HepG2 (cell line): ENCODE data around the gene SYS1. TPM values are rescaled to one million over a fixed set of nuclear protein-coding genes. Genes with fewer than 3 reads are reported as not detected.

Experiments
- CBX1 ChIP-seq: IDR thresholded peaks from one replicate; pipeline ENCODE4 v1.6.1; 2016; ENCODE audit warnings: antibody characterized with exemption, low read depth
- DR1 ChIP-seq: sonication (generic); formaldehyde crosslinking; IDR thresholded peaks from 2 replicates; pipeline ENCODE4 v1.8.0; 2021; ENCODE audit warnings: mild to moderate bottlenecking, missing genetic modification reagents, inconsistent platforms
- GATAD1 ChIP-seq: IDR thresholded peaks from 2 replicates; pipeline ENCODE4 v1.6.1; 2016; ENCODE audit warnings: missing genetic modification reagents, missing compliant biosample characterization
- KLF9 ChIP-seq: IDR thresholded peaks from 2 replicates; pipeline ENCODE4 v1.6.1; 2016; ENCODE audit warnings: low read depth
- PHF5A ChIP-seq: IDR thresholded peaks from one replicate; pipeline ENCODE4 v1.6.1; 2018; ENCODE audit warnings: low read depth, missing genetic modification reagents; ENCODE audit not compliant: unreplicated experiment
- RFX5 ChIP-seq: IDR thresholded peaks from 2 replicates; pipeline ENCODE4 v1.6.1; 2011; ENCODE audit warnings: low read depth, low read length, improper control_type of control experiment
- SKI ChIP-seq: fragments of 450-650 bp; IDR thresholded peaks from one replicate; pipeline ENCODE4 v1.6.1; 2018; ENCODE audit warnings: mild to moderate bottlenecking; ENCODE audit not compliant: partially characterized antibody
- SMC3 ChIP-seq: IDR thresholded peaks from 2 replicates; pipeline ENCODE4 v1.6.1; 2011; ENCODE audit warnings: low read length, improper control_type of control experiment
- TBX3 ChIP-seq: fragments of 450-650 bp; IDR thresholded peaks from 2 replicates; pipeline ENCODE4 v1.6.1; 2017; ENCODE audit warnings: antibody characterized with exemption, mild to moderate bottlenecking, inconsistent platforms, borderline replicate concordance
- TOE1 ChIP-seq: sonication (generic); formaldehyde crosslinking; IDR thresholded peaks from 2 replicates; pipeline ENCODE4 v1.4.0; 2020; ENCODE audit warnings: mild to moderate bottlenecking, missing genetic modification reagents
- XRCC5 ChIP-seq: fragments of 200-400 bp; formaldehyde crosslinking; optimal IDR thresholded peaks from 2 replicates; pipeline ENCODE3; 2017; ENCODE audit warnings: mild to moderate bottlenecking, low read length
- ZBTB7B ChIP-seq: sonication (generic); formaldehyde crosslinking; IDR thresholded peaks from 2 replicates; pipeline ENCODE4 v1.4.0; 2020; ENCODE audit warnings: missing genetic modification reagents
- ZFP36L2 ChIP-seq: sonication (generic); formaldehyde crosslinking; IDR thresholded peaks from 2 replicates; pipeline ENCODE4 v1.4.0; 2020; ENCODE audit warnings: missing genetic modification reagents
- ZFY ChIP-seq: sonication (generic); formaldehyde crosslinking; IDR thresholded peaks from 2 replicates; pipeline ENCODE4 v1.4.0; 2020; ENCODE audit warnings: missing genetic modification reagents
- ZNF225 ChIP-seq: sonication (generic); formaldehyde crosslinking; IDR thresholded peaks from 2 replicates; pipeline ENCODE4 v1.4.0; 2020; ENCODE audit warnings: mild to moderate bottlenecking, missing genetic modification reagents
- ZNF3 ChIP-seq: IDR thresholded peaks from 2 replicates; pipeline ENCODE4 v1.7.0; 2017; ENCODE audit warnings: inconsistent platforms
- ZNF317 ChIP-seq: sonication (generic); formaldehyde crosslinking; IDR thresholded peaks from 2 replicates; pipeline ENCODE4 v1.5.0; 2020; ENCODE audit warnings: mild to moderate bottlenecking, missing genetic modification reagents
- ZNF891 ChIP-seq: sonication (generic); formaldehyde crosslinking; IDR thresholded peaks from 2 replicates; pipeline ENCODE4 v1.5.0; 2020; ENCODE audit warnings: mild to moderate bottlenecking, missing genetic modification reagents
- polyA plus RNA-seq, 8 experiments: library from polyadenylated mRNA; depleted of rRNA in 3 of 8; stranded (reverse) in 7 of 8; unstranded in 1 of 8; fragments of >200 nt; fragmentation: Illumina TruSeq in 4 of 8; extraction: Trizol in 4 of 8; gene quantifications; 2 replicates each; pipeline versions ENCODE4 v1.2.1 to v1.2.3, GENCODE V29; 2011 to 2016; ENCODE audit warnings: low read depth in 4 of 8, missing spikeins in 1 of 8, mixed read lengths in 1 of 8; ENCODE audit not compliant: insufficient read depth in 1 of 8
- total RNA-seq, 5 experiments: library from RNA; depleted of rRNA; stranded (reverse); fragments of >200 nt; fragmentation: Illumina TruSeq; extraction: Trizol; gene quantifications; 2 replicates each; pipeline ENCODE4 v1.2.3, GENCODE V29; 2016; ENCODE audit warnings: low read depth in 1 of 5
- TF ChIP-seq, protein P1 (sequence below): sonication (generic); formaldehyde crosslinking; IDR thresholded peaks from 2 replicates; pipeline ENCODE4 v1.4.0; 2020; ENCODE audit warnings: missing genetic modification reagents, mild to moderate bottlenecking, borderline replicate concordance
- TF ChIP-seq, protein P2 (sequence below): sonication (generic); formaldehyde crosslinking; IDR thresholded peaks from 2 replicates; pipeline ENCODE4 v1.9.0; 2021; ENCODE audit warnings: missing genetic modification reagents, borderline replicate concordance
- TF ChIP-seq, protein P3 (sequence below): sonication (generic); formaldehyde crosslinking; conservative IDR thresholded peaks from 2 replicates; pipeline ENCODE4 v1.8.0; 2022; ENCODE audit warnings: low read depth, missing genetic modification reagents
- TF ChIP-seq, protein P4 (sequence below): IDR thresholded peaks from 2 replicates; pipeline ENCODE4 v1.6.1; 2016; ENCODE audit warnings: low read depth, control low read depth
- TF ChIP-seq, protein P5 (sequence below): IDR thresholded peaks from 2 replicates; pipeline ENCODE4 v1.6.1; 2016; ENCODE audit warnings: missing biosample characterization, missing genetic modification reagents, low read depth

The SYS1 gene
- total and polyA plus RNA-seq, 2 of the 13 experiments (the other 11 are each of a cell fraction or from before 2014, with no cell fraction given): 38.3 to 65.6 TPM

DNA sequence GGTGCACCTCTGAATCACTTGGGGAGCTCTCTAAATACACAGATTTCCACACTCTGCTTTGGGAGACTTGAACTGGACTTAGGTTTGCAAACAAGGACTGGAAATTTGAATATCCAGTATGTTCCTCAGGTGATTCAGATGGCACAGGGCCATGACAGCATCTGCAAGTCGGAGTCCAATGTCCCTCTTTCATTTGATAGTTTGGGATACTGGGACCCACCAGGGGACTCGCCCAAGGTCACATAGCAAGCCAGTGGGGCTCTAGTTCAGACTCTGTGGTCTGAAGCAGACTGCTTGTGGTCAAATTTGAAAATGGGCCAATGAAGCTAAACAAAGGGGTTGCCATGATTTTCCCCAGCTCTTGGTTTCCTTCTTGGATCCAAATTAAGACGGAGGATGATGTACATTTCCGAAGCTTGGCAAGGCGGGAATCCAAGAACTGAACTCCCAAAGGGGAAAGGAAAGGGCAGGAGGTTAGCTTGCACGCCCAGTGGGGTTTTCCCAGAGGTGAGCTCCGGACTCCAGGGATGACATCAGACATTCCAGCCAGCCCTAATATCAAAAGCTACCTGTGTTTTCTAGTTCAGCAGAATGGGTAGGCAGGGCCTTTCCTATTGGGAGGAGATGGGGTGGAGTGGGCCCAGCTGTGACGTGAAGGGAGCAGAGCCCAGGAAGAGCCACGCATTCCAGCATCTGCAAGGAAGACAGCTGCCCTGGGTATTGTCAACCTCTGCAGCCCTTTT, 3.4 kb upstream of the SYS1 start (continued):
- TF ChIP-seq, protein P1, sequence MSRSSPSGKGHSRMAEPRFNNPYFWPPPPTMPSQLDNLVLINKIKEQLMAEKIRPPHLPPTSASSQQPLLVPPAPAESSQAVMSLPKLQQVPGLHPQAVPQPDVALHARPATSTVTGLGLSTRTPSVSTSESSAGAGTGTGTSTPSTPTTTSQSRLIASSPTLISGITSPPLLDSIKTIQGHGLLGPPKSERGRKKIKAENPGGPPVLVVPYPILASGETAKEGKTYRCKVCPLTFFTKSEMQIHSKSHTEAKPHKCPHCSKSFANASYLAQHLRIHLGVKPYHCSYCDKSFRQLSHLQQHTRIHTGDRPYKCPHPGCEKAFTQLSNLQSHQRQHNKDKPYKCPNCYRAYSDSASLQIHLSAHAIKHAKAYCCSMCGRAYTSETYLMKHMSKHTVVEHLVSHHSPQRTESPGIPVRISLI (CRISPR knock-in tag): no peak
- TF ChIP-seq RFX5 (no peak), SMC3 (no peak), GATAD1 (CRISPR knock-in tag) (no peak), CBX1 (no peak), XRCC5 (no peak), ZNF891 (CRISPR knock-in tag) (no peak), PHF5A (CRISPR knock-in tag) (no peak), SKI (no peak), ZNF3 (CRISPR knock-in tag) (no peak), ZBTB7B (CRISPR knock-in tag) (peak; percentile 1; the same call in 1 of the 2 replicates), TOE1 (no peak), DR1 (CRISPR knock-in tag) (no peak), TBX3 (0 out of 2 replicates have a peak, but pooled peaks have one; percentile 6), ZFP36L2 (CRISPR knock-in tag) (no peak), ZNF317 (peak; percentile 24; the same call in 1 of the 2 replicates), ZFY (CRISPR knock-in tag) (0 out of 2 replicates have a peak, but pooled peaks have one; percentile 33), KLF9 (CRISPR knock-in tag) (no peak), ZNF225 (CRISPR knock-in tag) (no peak)
- TF ChIP-seq, protein P2, sequence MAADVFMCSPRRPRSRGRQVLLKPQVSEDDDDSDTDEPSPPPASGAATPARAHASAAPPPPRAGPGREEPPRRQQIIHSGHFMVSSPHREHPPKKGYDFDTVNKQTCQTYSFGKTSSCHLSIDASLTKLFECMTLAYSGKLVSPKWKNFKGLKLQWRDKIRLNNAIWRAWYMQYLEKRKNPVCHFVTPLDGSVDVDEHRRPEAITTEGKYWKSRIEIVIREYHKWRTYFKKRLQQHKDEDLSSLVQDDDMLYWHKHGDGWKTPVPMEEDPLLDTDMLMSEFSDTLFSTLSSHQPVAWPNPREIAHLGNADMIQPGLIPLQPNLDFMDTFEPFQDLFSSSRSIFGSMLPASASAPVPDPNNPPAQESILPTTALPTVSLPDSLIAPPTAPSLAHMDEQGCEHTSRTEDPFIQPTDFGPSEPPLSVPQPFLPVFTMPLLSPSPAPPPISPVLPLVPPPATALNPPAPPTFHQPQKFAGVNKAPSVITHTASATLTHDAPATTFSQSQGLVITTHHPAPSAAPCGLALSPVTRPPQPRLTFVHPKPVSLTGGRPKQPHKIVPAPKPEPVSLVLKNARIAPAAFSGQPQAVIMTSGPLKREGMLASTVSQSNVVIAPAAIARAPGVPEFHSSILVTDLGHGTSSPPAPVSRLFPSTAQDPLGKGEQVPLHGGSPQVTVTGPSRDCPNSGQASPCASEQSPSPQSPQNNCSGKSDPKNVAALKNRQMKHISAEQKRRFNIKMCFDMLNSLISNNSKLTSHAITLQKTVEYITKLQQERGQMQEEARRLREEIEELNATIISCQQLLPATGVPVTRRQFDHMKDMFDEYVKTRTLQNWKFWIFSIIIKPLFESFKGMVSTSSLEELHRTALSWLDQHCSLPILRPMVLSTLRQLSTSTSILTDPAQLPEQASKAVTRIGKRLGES (CRISPR knock-in tag): no peak
- TF ChIP-seq, protein P3, sequence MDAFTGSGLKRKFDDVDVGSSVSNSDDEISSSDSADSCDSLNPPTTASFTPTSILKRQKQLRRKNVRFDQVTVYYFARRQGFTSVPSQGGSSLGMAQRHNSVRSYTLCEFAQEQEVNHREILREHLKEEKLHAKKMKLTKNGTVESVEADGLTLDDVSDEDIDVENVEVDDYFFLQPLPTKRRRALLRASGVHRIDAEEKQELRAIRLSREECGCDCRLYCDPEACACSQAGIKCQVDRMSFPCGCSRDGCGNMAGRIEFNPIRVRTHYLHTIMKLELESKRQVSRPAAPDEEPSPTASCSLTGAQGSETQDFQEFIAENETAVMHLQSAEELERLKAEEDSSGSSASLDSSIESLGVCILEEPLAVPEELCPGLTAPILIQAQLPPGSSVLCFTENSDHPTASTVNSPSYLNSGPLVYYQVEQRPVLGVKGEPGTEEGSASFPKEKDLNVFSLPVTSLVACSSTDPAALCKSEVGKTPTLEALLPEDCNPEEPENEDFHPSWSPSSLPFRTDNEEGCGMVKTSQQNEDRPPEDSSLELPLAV (CRISPR knock-in tag): no peak
- TF ChIP-seq, protein P4, sequence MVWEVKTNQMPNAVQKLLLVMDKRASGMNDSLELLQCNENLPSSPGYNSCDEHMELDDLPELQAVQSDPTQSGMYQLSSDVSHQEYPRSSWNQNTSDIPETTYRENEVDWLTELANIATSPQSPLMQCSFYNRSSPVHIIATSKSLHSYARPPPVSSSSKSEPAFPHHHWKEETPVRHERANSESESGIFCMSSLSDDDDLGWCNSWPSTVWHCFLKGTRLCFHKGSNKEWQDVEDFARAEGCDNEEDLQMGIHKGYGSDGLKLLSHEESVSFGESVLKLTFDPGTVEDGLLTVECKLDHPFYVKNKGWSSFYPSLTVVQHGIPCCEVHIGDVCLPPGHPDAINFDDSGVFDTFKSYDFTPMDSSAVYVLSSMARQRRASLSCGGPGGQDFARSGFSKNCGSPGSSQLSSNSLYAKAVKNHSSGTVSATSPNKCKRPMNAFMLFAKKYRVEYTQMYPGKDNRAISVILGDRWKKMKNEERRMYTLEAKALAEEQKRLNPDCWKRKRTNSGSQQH (CRISPR knock-in tag): no peak
- TF ChIP-seq, protein P5, sequence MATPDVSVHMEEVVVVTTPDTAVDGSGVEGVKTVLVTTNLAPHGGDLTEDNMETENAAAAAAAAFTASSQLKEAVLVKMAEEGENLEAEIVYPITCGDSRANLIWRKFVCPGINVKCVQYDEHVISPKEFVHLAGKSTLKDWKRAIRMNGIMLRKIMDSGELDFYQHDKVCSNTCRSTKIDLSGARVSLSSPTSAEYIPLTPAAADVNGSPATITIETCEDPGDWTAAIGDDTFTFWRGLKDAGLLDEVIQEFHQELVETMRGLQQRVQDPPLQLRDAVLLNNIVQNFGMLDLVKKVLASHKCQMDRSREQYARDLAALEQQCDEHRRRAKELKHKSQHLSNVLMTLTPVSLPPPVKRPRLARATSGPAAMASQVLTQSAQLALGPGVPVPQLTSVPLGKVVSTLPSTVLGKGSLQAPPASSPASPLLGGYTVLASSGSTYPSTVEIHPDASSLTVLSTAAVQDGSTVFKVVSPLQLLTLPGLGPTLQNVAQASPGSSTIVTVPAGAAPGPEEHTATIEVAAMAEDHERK (CRISPR knock-in tag): no peak
